Endothelial cell of umbilical vein (primary cell): ENCODE data around the gene RARS1. TPM values are rescaled to one million over a fixed set of nuclear protein-coding genes. Genes with fewer than 3 reads are reported as not detected.
A peak's percentile ranks its signal among the peaks of the same experiment; 100 is the strongest.

Experiments used
- Bru-seq: library from RNA; stranded (reverse); fragments of 400-500 nt; gene quantifications from one replicate; lab custom pipeline; 2021; lab: Mats Ljungman, UMichigan
- BruChase-seq, 2 experiments: library from RNA; stranded (reverse); fragments of 400-500 nt; gene quantifications; one replicate each; lab custom pipeline; 2021; lab: Mats Ljungman, UMichigan
- BruUV-seq: library from RNA; stranded (reverse); fragments of 400-500 nt; replicated peaks from 2 replicates; lab custom pipeline; 2021; lab: Mats Ljungman, UMichigan
- CTCF ChIA-PET: fragments of 300-600, 350-600 bp; sonication (Branson Sonifier 250); formaldehyde crosslinking; loops from one replicate; lab custom pipeline; 2021; ENCODE audit warnings: antibody characterized with exemption, inconsistent platforms; lab: Charles Lee
- POLR2A ChIA-PET: fragments of 300-600, 350-600 bp; sonication (Branson Sonifier 250); formaldehyde crosslinking; loops from one replicate; lab custom pipeline; 2021; ENCODE audit warnings: antibody characterized with exemption, inconsistent platforms; lab: Charles Lee
- DNase-seq: peaks from one replicate; pipeline ENCODE4 v3.0.0-alpha.2; 2011; ENCODE audit warnings: low read depth, low spot score
- FAIRE-seq: peaks from 2 replicates; lab custom pipeline; 2011; peaks lifted over from hg19 to GRCh38; lab: Jason Lieb, UNC
- H2AFZ ChIP-seq: 2 replicates; pipeline ENCODE4 v1.6.0; 2012; ENCODE audit warnings: low read depth, low read length, control low read depth, inconsistent platforms
- H3K27ac ChIP-seq: 2 replicates; pipeline ENCODE4 v1.5.1; 2011; ENCODE audit warnings: low read depth, mild to moderate bottlenecking, control low read depth, low read length, moderate library complexity; ENCODE audit not compliant: insufficient read depth
- H3K27me3 ChIP-seq, 2 experiments: 2 replicates each; pipeline versions ENCODE4 v1.6.0 to v1.6.1; 2011; ENCODE audit warnings: low read length in 2 of 2, mixed read lengths in 1 of 2; ENCODE audit not compliant: control insufficient read depth in 2 of 2, insufficient read depth in 2 of 2
- H3K36me3 ChIP-seq, 2 experiments: 2 replicates in 1 of 2; 3 replicates in 1 of 2; pipeline ENCODE4 v1.5.1; 2011; ENCODE audit warnings: low read length in 2 of 2, mild to moderate bottlenecking in 1 of 2, moderate library complexity in 1 of 2; ENCODE audit not compliant: control insufficient read depth in 2 of 2, insufficient read depth in 2 of 2; ENCODE audit errors: extremely low read depth in 1 of 2
- H3K4me1 ChIP-seq: 3 replicates; pipeline ENCODE4 v1.5.1; 2011; ENCODE audit warnings: mild to moderate bottlenecking, low read length; ENCODE audit not compliant: control insufficient read depth, insufficient read depth; ENCODE audit errors: extremely low read depth
- H3K4me2 ChIP-seq: 2 replicates; pipeline ENCODE4 v1.6.1; 2011; ENCODE audit warnings: low read length, control low read depth, mixed read lengths; ENCODE audit not compliant: insufficient read depth
- H3K4me3 ChIP-seq, 3 experiments: fragments of 200-600 bp in 1 of 3; sonication (generic), shearing (Covaris generic) in 1 of 3; replicated peaks in 1 of 3; 2 replicates each; pipeline ENCODE4 v1.5.1; 2011 to 2016; ENCODE audit warnings: control low read depth in 3 of 3, low read length in 3 of 3, mild to moderate bottlenecking in 2 of 3, inconsistent platforms in 1 of 3, low read depth in 1 of 3, moderate library complexity in 1 of 3; ENCODE audit not compliant: insufficient read depth in 1 of 3
- H3K79me2 ChIP-seq: 2 replicates; pipeline ENCODE4 v1.6.0; 2012; ENCODE audit warnings: low read length, inconsistent platforms; ENCODE audit not compliant: control insufficient read depth, insufficient read depth
- H3K9ac ChIP-seq: replicated peaks from 2 replicates; pipeline ENCODE3; 2011; ENCODE audit warnings: low read length, control low read depth; ENCODE audit not compliant: insufficient read depth; ENCODE audit errors: extremely low read depth
- H3K9me1 ChIP-seq: replicated peaks from 3 replicates; pipeline ENCODE4 v1.6.0; 2011; ENCODE audit warnings: mild to moderate bottlenecking, low read length; ENCODE audit not compliant: control insufficient read depth, insufficient read depth; ENCODE audit errors: extremely low read depth
- H3K9me3 ChIP-seq: replicated peaks from 2 replicates; pipeline ENCODE4 v1.5.1; 2012; ENCODE audit warnings: low read length, inconsistent platforms; ENCODE audit not compliant: control insufficient read depth, insufficient read depth
- H4K20me1 ChIP-seq: replicated peaks from 2 replicates; pipeline ENCODE3; 2011; ENCODE audit warnings: mild to moderate bottlenecking, low read length; ENCODE audit not compliant: control insufficient read depth, insufficient read depth; ENCODE audit errors: extremely low read depth
- CTCF ChIP-seq, 2 donors: IDR thresholded peaks; 1 replicate in 1 of 2; 2 replicates in 1 of 2; pipeline ENCODE4 v1.5.1; 2011; ENCODE audit warnings: low read length in 2 of 2, mild to moderate bottlenecking in 2 of 2, moderate library complexity in 2 of 2, control low read depth in 1 of 2, inconsistent platforms in 1 of 2, low read depth in 1 of 2; ENCODE audit not compliant: insufficient read depth in 1 of 2; ENCODE audit errors: extremely low read depth in 1 of 2
- JUN ChIP-seq: IDR thresholded peaks from 2 replicates; pipeline ENCODE4 v1.6.1; 2011; ENCODE audit warnings: borderline replicate concordance, low read depth; ENCODE audit not compliant: insufficient read length, insufficient read depth
- POLR2A ChIP-seq: IDR thresholded peaks from 2 replicates; pipeline ENCODE4 v1.6.1; 2012; ENCODE audit warnings: low read depth, mild to moderate bottlenecking, control low read depth, low read length
- POLR2AphosphoS5 ChIP-seq: IDR thresholded peaks from 2 replicates; pipeline ENCODE4 v1.6.1; 2012; ENCODE audit warnings: low read depth, mild to moderate bottlenecking, control low read depth, low read length, moderate library complexity; ENCODE audit not compliant: insufficient read depth
- dilution Hi-C: fragments of 300-500 bp; cut with MboI; formaldehyde crosslinking; loops from one replicate; pipeline ENCODE4 v1.15.0; 2019; ENCODE audit warnings: low sequenced_read_pairs; ENCODE audit not compliant: extremely low pct_ligation_motif_present
- intact Hi-C: fragments of 100-400 bp; cut with micrococcal nuclease; formaldehyde crosslinking; loops from one replicate; pipeline ENCODE4 v1.10.0; 2022
- long read RNA-seq: library from polyadenylated mRNA; stranded (forward); transcript quantifications from one replicate; pipeline ENCODE4 v2.0.0, GENCODE V29; 2021
- polyA minus RNA-seq, 3 experiments: library from RNA; depleted of rRNA, polyadenylated mRNA; stranded (reverse); fragments of >200 nt; gene quantifications; 1 replicate in 1 of 3; 2 replicates in 2 of 3; pipeline ENCODE4 v1.2.3, GENCODE V29; 2011
- polyA plus RNA-seq, 4 experiments: library from polyadenylated mRNA; depleted of rRNA in 3 of 4; stranded (reverse) in 3 of 4; unstranded in 1 of 4; fragments of >200 nt; gene quantifications; 2 replicates each; pipeline versions ENCODE4 v1.2.1 to v1.2.3, GENCODE V29; 2011 to 2012; ENCODE audit warnings: missing spikeins in 1 of 4
- total RNA-seq: library from RNA; stranded (reverse); gene quantifications from 2 replicates; pipeline ENCODE4 v1.2.3, GENCODE V29; 2021

The RARS1 gene
- total RNA-seq = 90.4 and 104 TPM in 2 replicates
- 19.8 and 28.0 TPM in 2 replicates for polyA plus RNA-seq
- polyA plus RNA-seq (2011; cell fraction: cytosol; rRNA removed) = 44.3 and 44.7 TPM in 2 replicates
- 82.6 and 118 TPM in 2 replicates for polyA plus RNA-seq (2011; cell fraction: nucleus; rRNA removed)
- 65.3 and 117 TPM in 2 replicates for polyA plus RNA-seq (2012)
- polyA minus RNA-seq = 30.2 and 33.3 TPM in 2 replicates
- 49.7 TPM for polyA minus RNA-seq (2011; cell fraction: cytosol; rRNA and poly(A)+ RNA removed)
- polyA minus RNA-seq (2011; cell fraction: nucleus; rRNA and poly(A)+ RNA removed) = 24.6 and 42.6 TPM in 2 replicates
- Bru-seq, nascent RNA = percentile 88 among the genes with signal in this experiment
- percentile 92 among the genes with signal in this experiment for BruChase-seq, experiment 1, labeled RNA remaining after a 6-hour chase
- percentile 92 among the genes with signal in this experiment for BruChase-seq, experiment 2, labeled RNA remaining after a 2-hour chase
- long read RNA-seq, transcript RARS-201 (15 exons, 2,146 nt) = major isoform, 254 of 288 reads
- long read RNA-seq, partial matches to known transcripts = 14 of 288 reads
- long read RNA-seq, other reads (novel, unspliced or antisense) = 17 of 288 reads

- dilution Hi-C loops (no loop called here), intact Hi-C loops (loop anchor here (1.0 to 10.0 kb wide), 4 partner anchors 76 to 1098 kb away; partner anchors contain the start of genes PANK3 and SPDL1)
- peaks cover 6% of the 10 kb centered on the region for H3K4me1 ChIP-seq
- H4K20me1 ChIP-seq = no peaks in the 10 kb centered on the region
- H2AFZ ChIP-seq = peak within 1 kb of the TSS; percentile 75
- CTCF ChIA-PET = no interaction called here
- peak; percentile 93 for TF ChIP-seq POLR2AphosphoS5
- peak; percentile 97 to 98 for TF ChIP-seq CTCF (IDR thresholded peaks at IDR 0.05; ENCODE audit: extremely low read depth in 1 of 2, insufficient read depth in 1 of 2, low read depth in 1 of 2, low read length in 2 of 2)
- TF ChIP-seq JUN = no peak
- peak; percentile 94 for TF ChIP-seq POLR2A
- peak within 1 kb of the TSS; percentile 62 to 98 (median 82) for H3K4me3 ChIP-seq
- no peaks in the 10 kb centered on the region for H3K27me3 ChIP-seq
- H3K4me2 ChIP-seq = peak within 1 kb of the TSS; percentile 74
- peak; percentile 94 for DNase-seq
- H3K27ac ChIP-seq = peak within 1 kb of the TSS; percentile 4
- H3K79me2 ChIP-seq = peaks cover 15% of the 10 kb centered on the region
- H3K36me3 ChIP-seq = peaks cover 0 to 6% of the 10 kb centered on the region in 2 experiments
- peak; percentile 85 for FAIRE-seq
- POLR2A ChIA-PET = interaction anchor here (1.1 kb wide), 1 partner anchor 94 kb away, joined by 4 read pairs; no protein-coding TSS in a partner anchor
- H3K9me1 ChIP-seq = no peaks in the 10 kb centered on the region
- no peaks in the 10 kb centered on the region for H3K9me3 ChIP-seq
- peak within 1 kb of the TSS; percentile 67 for H3K9ac ChIP-seq
- TSS peak; percentile 71 for BruUV-seq
These were observed at the start of gene RARS1 for GRCh38 chr5:168486136-168486879. TSS of gene RARS1 (plus strand) at chr5:168486471. CDS start at chr5:168486499, 28 bp downstream.
